Left lung (tissue), 10 donors: ENCODE measurements around the gene GALNT16. TPM values are rescaled to one million over a fixed set of nuclear protein-coding genes. Genes with fewer than 3 reads are reported as not detected.

Experiments
- ATAC-seq: fragments of 200-7000 bp; cut with Tn5 transposase; one replicate; pipeline ENCODE4 v1.9.1; 2020; ENCODE audit warnings: moderate library complexity
- DNase-seq, 4 donors: peaks; one replicate each; pipeline ENCODE4 v3.0.0-alpha.2; 2013 to 2020
- H3K27ac ChIP-seq, 2 donors: fragments of 200-600 bp; sonication (generic) in 1 of 2; one replicate each; pipeline versions ENCODE4 v1.5.0 to v1.8.0; 2020 to 2021
- H3K27me3 ChIP-seq, 2 donors: fragments of 200-600 bp; sonication (generic) in 1 of 2; one replicate each; pipeline versions ENCODE4 v1.5.0 to v1.8.0; 2020 to 2021
- H3K36me3 ChIP-seq, 2 donors: fragments of 200-600 bp; sonication (generic) in 1 of 2; one replicate each; pipeline versions ENCODE4 v1.5.0 to v1.8.0; 2020 to 2021
- H3K4me1 ChIP-seq, 2 donors: fragments of 200-600 bp; one replicate each; pipeline ENCODE4 v1.8.0; 2021
- H3K4me3 ChIP-seq, 2 donors: fragments of 200-600 bp; sonication (generic) in 1 of 2; one replicate each; pipeline versions ENCODE4 v1.5.0 to v1.8.0; 2020 to 2021; ENCODE audit warnings: mild to moderate bottlenecking in 1 of 2
- H3K9me3 ChIP-seq, 2 donors: fragments of 200-600 bp; sonication (generic) in 1 of 2; one replicate each; pipeline versions ENCODE4 v1.5.0 to v1.8.0; 2020 to 2021
- CTCF ChIP-seq, 2 donors: fragments of 200-600 bp; sonication (generic) in 1 of 2; IDR thresholded peaks; one replicate each; pipeline versions ENCODE4 v1.5.0 to v1.8.0; 2021; ENCODE audit warnings: antibody characterized with exemption in 2 of 2
- intact Hi-C, 2 donors: fragments of 100-400 bp; cut with DNase I; formaldehyde crosslinking; loops; one replicate each; pipeline versions ENCODE4 v1.11.2 to v1.14.2; 2022
- polyA plus RNA-seq, 6 donors: library from polyadenylated mRNA; unstranded; fragments of 120-200 nt; gene quantifications; one replicate each; pipeline ENCODE4 v1.2.1, GENCODE V29; 2013; ENCODE audit not compliant: insufficient read length in 6 of 6
- total RNA-seq, 2 donors: library from RNA; stranded (reverse); fragmentation: NEBNext Ultra II Directional; extraction: Animal tissue kit (Norgen Biotek cat#: 25700); gene quantifications; one replicate each; pipeline ENCODE4 v1.2.1, GENCODE V29; 2021
- donor health status: DM: no; HTN: yes; CAD: no.
- donor health status: DM: no; HTN: no; CAD: no.

GALNT16 gene
- total and polyA plus RNA-seq, 8 donors, result 2.4 to 5.0 (median 3.7) TPM

- intact Hi-C loops, result no loop called here
Observed at GRCh38 chr14:69267492-69267891, 7.5 kb downstream of the GALNT16 start.

GRCh38 chr14:69268223-69268622 is 8.3 kb downstream of the GALNT16 start:
- intact Hi-C loops, result no loop called here
- H3K27me3 ChIP-seq, result peaks cover 0 to 27% of the 10 kb centered on the region in 2 donors
- no peak overlapping the region for H3K27ac ChIP-seq
- no peak overlapping the region for H3K4me3 ChIP-seq
- ATAC-seq (peak; percentile 25), DNase-seq (no peak)
- no peak for TF ChIP-seq CTCF (IDR thresholded peaks at IDR 0.05)
- no peaks in the 10 kb centered on the region for H3K9me3 ChIP-seq
- H3K4me1 ChIP-seq, result no peaks in the 10 kb centered on the region
- H3K36me3 ChIP-seq, result no peaks in the 10 kb centered on the region

More at GRCh38 chr14:69267492-69267891, 7.5 kb downstream of the GALNT16 start:
- ATAC-seq (no peak), DNase-seq (no peak)
- H3K36me3 ChIP-seq, result no peaks in the 10 kb centered on the region
- H3K27ac ChIP-seq, result no peak overlapping the region
- H3K27me3 ChIP-seq, result peaks cover 0 to 34% of the 10 kb centered on the region in 2 donors
- no peaks in the 10 kb centered on the region for H3K4me1 ChIP-seq
- no peak overlapping the region for H3K4me3 ChIP-seq
- no peaks in the 10 kb centered on the region for H3K9me3 ChIP-seq
- no peak for TF ChIP-seq CTCF (IDR thresholded peaks at IDR 0.05)

GRCh38 chr14:69268763-69269162 is 8.8 kb downstream of the GALNT16 start:
- H3K4me1 ChIP-seq, result no peaks in the 10 kb centered on the region
- H3K27me3 ChIP-seq, result peaks cover 0 to 21% of the 10 kb centered on the region in 2 donors
- no peak for ATAC-seq
- H3K9me3 ChIP-seq, result no peaks in the 10 kb centered on the region
- DNase-seq, result no peak
- no peaks in the 10 kb centered on the region for H3K36me3 ChIP-seq
- intact Hi-C loops, result no loop called here
- TF ChIP-seq CTCF (IDR thresholded peaks at IDR 0.05), result no peak
- no peak overlapping the region for H3K4me3 ChIP-seq
- no peak overlapping the region for H3K27ac ChIP-seq

GRCh38 chr14:69269381-69269780 is 9.4 kb downstream of the GALNT16 start:
- no peaks in the 10 kb centered on the region for H3K9me3 ChIP-seq
- no peaks in the 10 kb centered on the region for H3K4me1 ChIP-seq
- H3K27me3 ChIP-seq, result peaks cover 0 to 15% of the 10 kb centered on the region in 2 donors
- DNase-seq, result no peak
- H3K36me3 ChIP-seq, result no peaks in the 10 kb centered on the region
- intact Hi-C loops, result no loop called here
- TF ChIP-seq CTCF (IDR thresholded peaks at IDR 0.05), result no peak
- H3K4me3 ChIP-seq, result no peak overlapping the region
- no peak for ATAC-seq
- no peak overlapping the region for H3K27ac ChIP-seq

GRCh38 chr14:69270097-69270496 is 10.1 kb downstream of the GALNT16 start:
- TF ChIP-seq CTCF (IDR thresholded peaks at IDR 0.05), result no peak
- Histone ChIP-seq H3K4me1 (no peaks in the 10 kb centered on the region), H3K9me3 (no peaks in the 10 kb centered on the region), H3K27ac (no peak overlapping the region), H3K36me3 (no peaks in the 10 kb centered on the region), H3K27me3 (peaks cover 0 to 9% of the 10 kb centered on the region in 2 donors), H3K4me3 (no peak overlapping the region)
- intact Hi-C loops, result no loop called here
- ATAC-seq (no peak), DNase-seq (no peak)
